Neural progenitor cell (in vitro differentiated cells): Measurements from ENCODE around the gene LRWD1. TPM values are rescaled to one million over a fixed set of nuclear protein-coding genes. Genes with fewer than 3 reads are reported as not detected.

Source experiments
- DNase-seq: peaks from one replicate; pipeline ENCODE4 v3.0.0-alpha.2; 2016; ENCODE audit warnings: low spot score
- H2AFZ ChIP-seq: fragments of 200-600 bp; sonication (generic); replicated peaks from 2 replicates; pipeline ENCODE4 v1.6.1; 2016; ENCODE audit warnings: antibody characterized with exemption
- H3F3A ChIP-seq: fragments of 200-600 bp; sonication (generic); 2 replicates; pipeline ENCODE4 v1.6.1; 2016; ENCODE audit warnings: antibody characterized with exemption, low read depth
- H3K27ac ChIP-seq: fragments of 200-600 bp; sonication (generic); 2 replicates; pipeline ENCODE4 v1.5.1; 2016; ENCODE audit warnings: mild to moderate bottlenecking
- H3K27me3 ChIP-seq: fragments of 200-600 bp; sonication (generic); 2 replicates; pipeline ENCODE4 v1.6.1; 2016; ENCODE audit warnings: mild to moderate bottlenecking, moderate library complexity
- H3K36me3 ChIP-seq: fragments of 200-600 bp; sonication (generic); 2 replicates; pipeline ENCODE4 v1.5.1; 2016
- H3K4me1 ChIP-seq: fragments of 200-600 bp; sonication (generic); 2 replicates; pipeline ENCODE4 v1.6.1; 2016; ENCODE audit warnings: mixed run types
- H3K4me2 ChIP-seq: fragments of 200-600 bp; sonication (generic); 2 replicates; pipeline ENCODE4 v1.6.1; 2016
- H3K4me3 ChIP-seq: fragments of 200-600 bp; sonication (generic); 2 replicates; pipeline ENCODE4 v1.5.1; 2016
- H3K79me2 ChIP-seq: fragments of 200-600 bp; sonication (generic); 2 replicates; pipeline ENCODE4 v1.6.1; 2016; ENCODE audit warnings: low read depth
- H3K9ac ChIP-seq: fragments of 200-600 bp; sonication (generic); 2 replicates; pipeline ENCODE4 v1.6.1; 2016
- H3K9me3 ChIP-seq: fragments of 200-600 bp; sonication (generic); 2 replicates; pipeline ENCODE4 v1.5.1; 2016; ENCODE audit warnings: low read depth
- H4K20me1 ChIP-seq: fragments of 200-600 bp; sonication (generic); 2 replicates; pipeline ENCODE4 v1.6.1; 2016; ENCODE audit warnings: low read depth
- H3K27ac Mint-ChIP-seq: 3 replicates; pipeline ENCODE4 v1.8.0; 2021; ENCODE audit warnings: mixed read lengths
- H3K27me3 Mint-ChIP-seq: 2 replicates; pipeline ENCODE4 v1.8.0; 2022; ENCODE audit warnings: low read depth, mild to moderate bottlenecking, inconsistent platforms, moderate library complexity, mixed read lengths; ENCODE audit not compliant: insufficient read depth
- H3K36me3 Mint-ChIP-seq: 3 replicates; pipeline ENCODE4 v1.8.0; 2021; ENCODE audit warnings: mixed read lengths
- H3K4me1 Mint-ChIP-seq: 3 replicates; pipeline ENCODE4 v1.8.0; 2021; ENCODE audit warnings: mixed read lengths
- H3K4me3 Mint-ChIP-seq: 3 replicates; pipeline ENCODE4 v1.8.0; 2021; ENCODE audit warnings: mild to moderate bottlenecking, moderate library complexity, mixed read lengths
- H3K9me3 Mint-ChIP-seq: 3 replicates; pipeline ENCODE4 v1.8.0; 2020; ENCODE audit warnings: mixed read lengths
- CTCF ChIP-seq: fragments of 200-600 bp; sonication (generic); IDR thresholded peaks from 2 replicates; pipeline ENCODE4 v1.5.1; 2017; ENCODE audit warnings: antibody characterized with exemption, mild to moderate bottlenecking
- EZH2 ChIP-seq: fragments of 200-600 bp; sonication (generic); IDR thresholded peaks from 2 replicates; pipeline ENCODE4 v1.6.1; 2017; ENCODE audit warnings: antibody characterized with exemption, mild to moderate bottlenecking, moderate library complexity
- EZH2phosphoT487 ChIP-seq: fragments of 200-600 bp; sonication (generic); IDR thresholded peaks from 2 replicates; pipeline ENCODE4 v1.6.1; 2017; ENCODE audit warnings: antibody characterized with exemption
- total RNA-seq: library from RNA; depleted of rRNA; stranded (reverse); fragments of >200 nt; gene quantifications from 2 replicates; pipeline ENCODE4 v1.2.3, GENCODE V29; 2015; ENCODE audit warnings: low replicate concordance

Gene LRWD1
- total RNA-seq, 1 donor from 2014 or later: 16.9 TPM

DNA sequence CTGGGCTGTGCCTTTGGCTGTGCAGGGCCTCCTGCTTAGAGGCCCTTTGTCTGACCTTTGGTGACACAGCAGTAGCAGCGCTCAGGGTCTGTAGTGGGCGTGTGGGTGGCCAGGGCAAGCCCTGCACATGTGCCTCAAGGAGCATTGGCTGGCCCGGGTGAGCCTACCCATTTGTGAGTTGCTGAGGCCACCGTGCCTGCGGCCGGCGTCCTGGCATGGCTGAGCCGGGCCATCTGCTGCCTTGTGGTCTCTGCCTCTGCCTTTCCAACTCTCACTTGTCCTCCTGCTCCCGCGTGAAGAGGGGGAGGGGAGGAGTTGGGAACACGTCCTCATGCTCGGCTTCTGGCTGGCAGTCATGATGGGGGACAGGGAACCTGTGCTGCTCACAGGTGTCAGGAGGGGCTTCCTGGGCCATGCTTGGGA is 40.6 kb upstream of the LRWD1 start:
- DNase-seq: no peak
- no peak overlapping the region for H3K27ac Mint-ChIP-seq
- no peak overlapping the region for H2AFZ ChIP-seq

DNA sequence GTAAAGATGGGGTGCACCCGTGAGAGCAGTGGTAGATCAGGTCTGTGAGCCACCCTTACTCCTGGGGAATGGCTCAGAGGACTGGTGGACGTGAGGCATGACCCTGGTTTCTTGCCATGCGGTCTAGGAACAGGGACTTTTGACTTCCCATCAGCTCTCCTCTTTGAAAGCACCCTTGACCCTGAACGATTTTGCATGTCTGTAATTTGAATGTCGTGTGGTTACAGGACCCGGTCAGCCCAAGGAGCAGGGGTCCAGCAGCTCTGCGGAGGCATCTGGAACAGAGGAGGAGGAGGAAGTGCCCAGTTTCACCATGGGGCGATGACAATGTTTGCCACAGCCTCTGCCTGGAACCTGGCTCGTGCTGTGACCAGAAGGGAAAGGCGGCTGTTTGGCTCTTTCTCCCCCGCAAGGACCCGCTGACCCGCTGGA is 40.0 kb upstream of the LRWD1 start:
- peaks cover 16% of the 10 kb centered on the region for H3K4me1 Mint-ChIP-seq
- peak overlapping the region; percentile 27 for H3K4me3 Mint-ChIP-seq
- TF ChIP-seq EZH2 (no peak), CTCF (no peak), EZH2phosphoT487 (no peak)
- H2AFZ ChIP-seq: no peak overlapping the region
- no peaks in the 10 kb centered on the region for H3K4me1 ChIP-seq
- DNase-seq: no peak
- H3K36me3 Mint-ChIP-seq: peaks cover 24% of the 10 kb centered on the region
- H3K4me3 ChIP-seq: no peak overlapping the region
- H4K20me1 ChIP-seq: peaks cover 13% of the 10 kb centered on the region
- H3F3A ChIP-seq: no peaks in the 10 kb centered on the region
- H3K79me2 ChIP-seq: no peaks in the 10 kb centered on the region
- H3K36me3 ChIP-seq: no peaks in the 10 kb centered on the region
- no peaks in the 10 kb centered on the region for H3K27me3 ChIP-seq
- H3K27ac ChIP-seq: no peak overlapping the region
- no peaks in the 10 kb centered on the region for H3K9me3 ChIP-seq
- peaks cover 5% of the 10 kb centered on the region for H3K27me3 Mint-ChIP-seq
- H3K9me3 Mint-ChIP-seq: no peaks in the 10 kb centered on the region
- no peak overlapping the region for H3K4me2 ChIP-seq
- H3K9ac ChIP-seq: no peak overlapping the region
- H3K27ac Mint-ChIP-seq: peak overlapping the region; percentile 91

More for the DNA sequence above, 40.6 kb upstream of the LRWD1 start:
- TF ChIP-seq EZH2phosphoT487: no peak
- TF ChIP-seq CTCF: no peak
- no peak for TF ChIP-seq EZH2
- Histone ChIP-seq H3K36me3 (no peaks in the 10 kb centered on the region), H3K79me2 (no peaks in the 10 kb centered on the region), H4K20me1 (peaks cover 14% of the 10 kb centered on the region), H3K4me1 (no peaks in the 10 kb centered on the region), H3K4me3 (no peak overlapping the region), H3F3A (no peaks in the 10 kb centered on the region), H3K4me2 (no peak overlapping the region), H3K9me3 (no peaks in the 10 kb centered on the region), H3K27me3 (no peaks in the 10 kb centered on the region), H3K27ac (no peak overlapping the region), H3K9ac (no peak overlapping the region)
- peaks cover 16% of the 10 kb centered on the region for H3K4me1 Mint-ChIP-seq
- H3K4me3 Mint-ChIP-seq: no peak overlapping the region
- H3K36me3 Mint-ChIP-seq: peaks cover 28% of the 10 kb centered on the region
- peaks cover 5% of the 10 kb centered on the region for H3K27me3 Mint-ChIP-seq
- H3K9me3 Mint-ChIP-seq: no peaks in the 10 kb centered on the region

DNA sequence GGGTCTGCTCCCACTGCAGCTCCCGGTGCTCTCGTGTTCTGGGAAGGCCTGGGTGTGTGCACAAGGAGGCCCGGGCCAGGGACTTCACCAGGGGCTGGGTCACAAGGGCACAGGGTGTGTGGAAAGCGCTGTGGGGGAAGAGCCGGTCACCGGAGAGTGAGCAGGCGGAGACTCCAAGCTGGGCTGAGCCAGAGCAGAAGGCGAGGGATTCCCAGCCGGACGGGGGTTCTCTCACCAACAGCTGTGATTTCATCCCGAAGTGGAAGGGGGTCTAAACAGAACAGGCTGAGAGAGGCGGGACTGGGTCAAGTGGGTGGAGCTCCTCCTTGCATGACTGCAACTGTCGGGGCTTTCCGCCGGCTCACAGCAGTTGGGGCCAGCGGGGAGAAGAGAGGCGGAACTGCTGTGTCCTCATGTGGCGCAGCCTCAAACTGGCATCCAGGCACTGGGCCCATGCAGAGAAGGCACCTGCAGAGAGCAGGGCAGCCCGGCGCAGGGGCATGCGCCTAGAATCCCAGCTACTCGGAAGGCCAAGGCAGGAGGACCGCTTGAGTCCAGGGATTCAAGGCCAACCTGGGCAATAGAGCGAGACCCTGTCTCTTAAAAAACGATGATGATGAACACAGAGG is 39.0 kb upstream of the LRWD1 start:
- TF ChIP-seq EZH2phosphoT487: no peak
- no peak for TF ChIP-seq EZH2
- TF ChIP-seq CTCF: no peak
- no peaks in the 10 kb centered on the region for H3K27me3 ChIP-seq
- no peak overlapping the region for H3K4me3 Mint-ChIP-seq
- H3K27ac ChIP-seq: no peak overlapping the region
- no peaks in the 10 kb centered on the region for H3K36me3 ChIP-seq
- no peaks in the 10 kb centered on the region for H3K9me3 ChIP-seq
- no peak overlapping the region for H3K4me2 ChIP-seq
- no peak overlapping the region for H3K27ac Mint-ChIP-seq
- peaks cover 16% of the 10 kb centered on the region for H3K4me1 Mint-ChIP-seq
- peaks cover 11% of the 10 kb centered on the region for H4K20me1 ChIP-seq
- H3F3A ChIP-seq: no peaks in the 10 kb centered on the region
- H3K9me3 Mint-ChIP-seq: no peaks in the 10 kb centered on the region
- H2AFZ ChIP-seq: no peak overlapping the region
- DNase-seq: no peak
- H3K27me3 Mint-ChIP-seq: peaks cover 7% of the 10 kb centered on the region
- no peak overlapping the region for H3K4me3 ChIP-seq
- H3K4me1 ChIP-seq: no peaks in the 10 kb centered on the region
- H3K79me2 ChIP-seq: no peaks in the 10 kb centered on the region
- no peak overlapping the region for H3K9ac ChIP-seq
- H3K36me3 Mint-ChIP-seq: peaks cover 20% of the 10 kb centered on the region
